DMS153 (cell line): ENCODE data around the gene GHITM.

Experiments used
- DNase-seq: peaks from one replicate; lab custom pipeline; 2025; lab: John Stamatoyannopoulos, UW

Gene GHITM

DNA sequence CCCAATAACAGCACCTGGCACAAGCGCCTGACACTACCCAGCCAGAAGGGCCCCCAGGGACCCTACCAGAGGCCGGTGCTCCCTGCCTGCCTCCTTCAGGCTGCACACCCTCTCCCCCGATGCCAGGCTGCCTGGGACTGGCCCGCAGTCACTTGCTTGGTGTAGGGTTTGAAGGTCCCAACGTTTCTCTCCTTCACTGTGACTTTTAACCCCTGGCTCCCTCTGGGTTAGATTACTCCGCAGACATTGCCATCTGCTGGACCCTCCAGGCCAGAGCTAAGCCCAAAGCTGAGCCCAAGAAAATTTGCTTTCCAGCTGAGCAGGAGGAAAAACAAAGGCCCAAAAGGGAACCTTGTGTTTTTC is 61.9 kb downstream of the GHITM start:
- DNase-seq: no peak

DNA sequence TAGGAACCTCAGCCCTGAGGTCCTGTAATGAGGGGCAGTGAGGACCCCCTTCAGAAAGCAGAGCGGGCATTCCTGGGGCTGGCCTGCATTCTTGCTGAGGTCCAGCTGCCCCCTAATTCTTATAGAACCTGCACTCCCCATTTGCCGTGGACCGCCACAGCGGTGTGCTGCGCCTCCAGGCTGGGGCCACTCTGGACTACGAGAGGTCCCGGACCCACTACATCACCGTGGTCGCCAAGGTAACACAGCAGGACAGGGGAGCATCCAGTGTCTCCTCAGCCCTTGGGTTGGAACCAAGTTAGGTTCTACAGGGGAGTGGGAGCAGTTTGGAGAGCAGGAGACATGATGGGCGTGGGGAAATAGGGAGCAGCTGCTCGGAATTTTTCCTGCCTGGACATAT is 62.4 kb downstream of the GHITM start:
- DNase-seq: no peak

DNA sequence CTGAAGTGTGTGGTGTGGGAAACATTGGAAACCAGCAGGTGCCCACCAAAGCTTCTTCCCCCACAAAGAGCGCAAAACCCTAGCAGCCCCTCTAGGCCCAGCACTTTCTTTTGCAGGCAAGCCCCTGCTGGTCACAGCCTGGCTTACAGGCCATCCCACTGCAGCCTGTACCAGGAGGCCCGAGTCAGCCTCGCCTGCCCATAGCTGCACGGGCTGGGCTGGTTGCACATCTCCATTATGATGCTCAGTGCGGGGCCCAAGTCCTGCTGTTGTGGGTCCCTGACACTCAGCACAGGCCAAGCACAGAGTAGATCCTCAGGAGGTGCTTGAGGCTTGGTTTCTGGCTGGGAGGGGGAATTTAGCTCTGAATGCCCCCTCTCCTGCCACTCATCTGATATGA is 63.0 kb downstream of the GHITM start:
- no peak for DNase-seq
